GM12872 (cell line): ENCODE data around the gene CDC42BPA.

Experiments used
- TF ChIP-seq, protein P1 (sequence below): IDR thresholded peaks from 3 replicates; pipeline ENCODE4 v1.5.1; 2011; ENCODE audit warnings: low read depth, mild to moderate bottlenecking, low read length, moderate library complexity; ENCODE audit not compliant: insufficient read depth

CDC42BPA gene

DNA sequence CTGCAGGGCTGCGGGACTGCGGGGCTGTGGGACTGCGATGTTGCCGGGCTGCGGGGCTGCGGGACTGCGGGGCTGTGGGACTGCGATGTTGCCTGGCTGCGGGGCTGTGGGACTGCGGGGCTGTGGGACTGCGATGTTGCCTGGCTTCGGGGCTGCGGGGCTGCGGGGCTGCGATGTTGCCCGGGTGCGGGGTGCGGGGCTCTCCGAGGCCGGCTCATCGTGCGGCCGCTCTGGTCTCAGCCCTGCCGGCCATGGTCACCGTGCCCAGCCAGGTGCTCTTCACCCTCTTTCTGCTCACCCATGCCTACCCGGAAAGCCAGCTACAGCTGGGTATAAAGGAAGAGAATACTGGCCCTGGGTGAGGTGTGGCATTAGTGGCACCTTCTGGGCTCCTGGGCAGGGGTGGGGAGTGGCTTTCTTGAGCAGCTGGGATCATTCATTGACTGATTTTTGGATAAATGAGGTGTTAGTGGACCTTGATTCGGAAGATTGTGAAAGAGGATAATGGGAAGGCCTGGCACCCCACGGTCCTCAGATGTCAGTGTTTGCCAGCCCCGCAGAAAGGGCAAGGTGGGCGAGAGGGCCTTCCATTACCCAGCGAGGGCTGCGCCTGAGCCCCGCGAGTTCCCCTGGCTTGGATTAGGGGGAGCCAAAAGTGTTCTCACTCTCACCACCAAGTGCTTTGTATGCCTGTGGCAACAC, 341.9 kb downstream of the CDC42BPA start:
- TF ChIP-seq, protein P1, sequence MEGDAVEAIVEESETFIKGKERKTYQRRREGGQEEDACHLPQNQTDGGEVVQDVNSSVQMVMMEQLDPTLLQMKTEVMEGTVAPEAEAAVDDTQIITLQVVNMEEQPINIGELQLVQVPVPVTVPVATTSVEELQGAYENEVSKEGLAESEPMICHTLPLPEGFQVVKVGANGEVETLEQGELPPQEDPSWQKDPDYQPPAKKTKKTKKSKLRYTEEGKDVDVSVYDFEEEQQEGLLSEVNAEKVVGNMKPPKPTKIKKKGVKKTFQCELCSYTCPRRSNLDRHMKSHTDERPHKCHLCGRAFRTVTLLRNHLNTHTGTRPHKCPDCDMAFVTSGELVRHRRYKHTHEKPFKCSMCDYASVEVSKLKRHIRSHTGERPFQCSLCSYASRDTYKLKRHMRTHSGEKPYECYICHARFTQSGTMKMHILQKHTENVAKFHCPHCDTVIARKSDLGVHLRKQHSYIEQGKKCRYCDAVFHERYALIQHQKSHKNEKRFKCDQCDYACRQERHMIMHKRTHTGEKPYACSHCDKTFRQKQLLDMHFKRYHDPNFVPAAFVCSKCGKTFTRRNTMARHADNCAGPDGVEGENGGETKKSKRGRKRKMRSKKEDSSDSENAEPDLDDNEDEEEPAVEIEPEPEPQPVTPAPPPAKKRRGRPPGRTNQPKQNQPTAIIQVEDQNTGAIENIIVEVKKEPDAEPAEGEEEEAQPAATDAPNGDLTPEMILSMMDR, result no peak

- TF ChIP-seq, protein P1, result no peak
These were observed 342.7 kb downstream of the CDC42BPA start for GRCh38 chr1:226975259-226976250.

- TF ChIP-seq, protein P1, result no peak
These were observed 343.6 kb downstream of the CDC42BPA start for GRCh38 chr1:226974544-226975258.

- TF ChIP-seq, protein P1, result no peak
These were observed 344.3 kb downstream of the CDC42BPA start for GRCh38 chr1:226973898-226974543.

GRCh38 chr1:226973371-226973897, 344.9 kb downstream of the CDC42BPA start:
- TF ChIP-seq, protein P1, result no peak

GRCh38 chr1:226972931-226973330, 345.4 kb downstream of the CDC42BPA start:
- TF ChIP-seq, protein P1, result no peak
